Measurements from ENCODE around the gene TCF7L1. TPM values are rescaled to one million over a fixed set of nuclear protein-coding genes. Genes with fewer than 3 reads are reported as not detected.
"Not testable (repeated sequence)": the region's sequence is repeated elsewhere in the genome, so short reads cannot be mapped to it uniquely, and the experiment has no call there.

Gene TCF7L1
- total RNA-seq, 2 experiments from 2014 or later, result not detected

GRCh38 chr2:85116207-85116606 is 17.0 kb upstream of the TCF7L1 start:
- Histone ChIP-seq H3K4me2 (ENCODE audit: low read length) (no peak overlapping the region), H2AFZ (ENCODE audit: low read length) (no peak overlapping the region), H4K20me1 (ENCODE audit: insufficient read depth, low read length) (no peaks in the 10 kb centered on the region), H3K9me2 (ENCODE audit: insufficient read depth, low read length) (no peaks in the 10 kb centered on the region), H3K79me2 (ENCODE audit: insufficient read depth, low read depth, low read length) (no peaks in the 10 kb centered on the region), H3K27ac (ENCODE audit: low read depth, low read length, poor library complexity, severe bottlenecking) (no peak overlapping the region), H3K4me3 (ENCODE audit: low read depth, low read length, poor library complexity, severe bottlenecking) (no peak overlapping the region), H3K36me3 (ENCODE audit: insufficient read depth, low read length) (no peaks in the 10 kb centered on the region), H3K9me3 (ENCODE audit: low read length) (no peaks in the 10 kb centered on the region), H3K4me1 (ENCODE audit: insufficient read depth, low read length, poor library complexity, severe bottlenecking) (no peaks in the 10 kb centered on the region)
- intact Hi-C loops (cut with micrococcal nuclease; ENCODE audit: unreplicated experiment), result no loop called here
- DNase-seq (ENCODE audit: low spot score), result no peak
- ChIA-PET POLR2A (interaction anchor here (0.7 kb wide), 1 partner anchor 156 kb away, joined by 3 read pairs; no protein-coding TSS in a partner anchor), CTCF (ENCODE audit: unreplicated experiment) (no interaction called here)
- TF ChIP-seq CTCF (conservative IDR thresholded peaks at IDR 0.05; ENCODE audit: low read length) (no peak), EZH2phosphoT487 (IDR thresholded peaks at IDR 0.05; ENCODE audit: borderline replicate concordance, low read depth, low read length) (no peak)
- BruUV-seq (replicated peaks), result no TSS peak

GRCh38 chr2:85119900-85120299 is 13.3 kb upstream of the TCF7L1 start:
- H4K20me1 ChIP-seq (ENCODE audit: insufficient read depth, low read length), result no peaks in the 10 kb centered on the region
- H3K79me2 ChIP-seq (ENCODE audit: insufficient read depth, low read depth, low read length), result no peaks in the 10 kb centered on the region
- H2AFZ ChIP-seq (ENCODE audit: low read length), result no peak overlapping the region
- H3K4me2 ChIP-seq (ENCODE audit: low read length), result no peak overlapping the region
- no TSS peak for BruUV-seq (replicated peaks)
- TF ChIP-seq CTCF (conservative IDR thresholded peaks at IDR 0.05; ENCODE audit: low read length) (no peak), EZH2phosphoT487 (IDR thresholded peaks at IDR 0.05; ENCODE audit: borderline replicate concordance, low read depth, low read length) (no peak)
- H3K27ac ChIP-seq (ENCODE audit: low read depth, low read length, poor library complexity, severe bottlenecking), result no peak overlapping the region
- no peaks in the 10 kb centered on the region for H3K9me2 ChIP-seq (ENCODE audit: insufficient read depth, low read length)
- intact Hi-C loops (cut with micrococcal nuclease; ENCODE audit: unreplicated experiment), result no loop called here
- no peaks in the 10 kb centered on the region for H3K36me3 ChIP-seq (ENCODE audit: insufficient read depth, low read length)
- H3K9me3 ChIP-seq (ENCODE audit: low read length), result no peaks in the 10 kb centered on the region
- H3K4me1 ChIP-seq (ENCODE audit: insufficient read depth, low read length, poor library complexity, severe bottlenecking), result no peaks in the 10 kb centered on the region
- ChIA-PET CTCF (ENCODE audit: unreplicated experiment) (no interaction called here), POLR2A (no interaction called here)
- no peak for DNase-seq (ENCODE audit: low spot score)
- H3K4me3 ChIP-seq (ENCODE audit: low read depth, low read length, poor library complexity, severe bottlenecking), result no peak overlapping the region

GRCh38 chr2:85120363-85120762 is 12.8 kb upstream of the TCF7L1 start:
- Histone ChIP-seq H3K9me3 (ENCODE audit: low read length) (no peaks in the 10 kb centered on the region), H2AFZ (ENCODE audit: low read length) (no peak overlapping the region), H3K4me3 (ENCODE audit: low read depth, low read length, poor library complexity, severe bottlenecking) (no peak overlapping the region), H3K36me3 (ENCODE audit: insufficient read depth, low read length) (no peaks in the 10 kb centered on the region), H4K20me1 (ENCODE audit: insufficient read depth, low read length) (no peaks in the 10 kb centered on the region), H3K79me2 (ENCODE audit: insufficient read depth, low read depth, low read length) (no peaks in the 10 kb centered on the region), H3K9me2 (ENCODE audit: insufficient read depth, low read length) (no peaks in the 10 kb centered on the region), H3K4me2 (ENCODE audit: low read length) (no peak overlapping the region), H3K4me1 (ENCODE audit: insufficient read depth, low read length, poor library complexity, severe bottlenecking) (no peaks in the 10 kb centered on the region), H3K27ac (ENCODE audit: low read depth, low read length, poor library complexity, severe bottlenecking) (no peak overlapping the region)
- ChIA-PET POLR2A (no interaction called here), CTCF (ENCODE audit: unreplicated experiment) (no interaction called here)
- BruUV-seq (replicated peaks), result no TSS peak
- TF ChIP-seq CTCF (conservative IDR thresholded peaks at IDR 0.05; ENCODE audit: low read length), result no peak
- TF ChIP-seq EZH2phosphoT487 (IDR thresholded peaks at IDR 0.05; ENCODE audit: borderline replicate concordance, low read depth, low read length), result no peak
- DNase-seq (ENCODE audit: low spot score), result no peak
- intact Hi-C loops (cut with micrococcal nuclease; ENCODE audit: unreplicated experiment), result no loop called here

- POLR2A ChIA-PET, result interaction anchor here (0.7 kb wide), 1 partner anchor 589 kb away, joined by 3 read pairs; no protein-coding TSS in a partner anchor
- H3K36me3 ChIP-seq (ENCODE audit: insufficient read depth, low read length); H3K27ac ChIP-seq (ENCODE audit: low read depth, low read length, poor library complexity, severe bottlenecking); H2AFZ ChIP-seq (ENCODE audit: low read length); H3K79me2 ChIP-seq (ENCODE audit: insufficient read depth, low read depth, low read length); H3K9me2 ChIP-seq (ENCODE audit: insufficient read depth, low read length); H4K20me1 ChIP-seq (ENCODE audit: insufficient read depth, low read length); BruUV-seq (replicated peaks); intact Hi-C loops (cut with micrococcal nuclease; ENCODE audit: unreplicated experiment); CTCF ChIA-PET (ENCODE audit: unreplicated experiment); H3K4me2 ChIP-seq (ENCODE audit: low read length); H3K4me3 ChIP-seq (ENCODE audit: low read depth, low read length, poor library complexity, severe bottlenecking); H3K4me1 ChIP-seq (ENCODE audit: insufficient read depth, low read length, poor library complexity, severe bottlenecking); H3K9me3 ChIP-seq (ENCODE audit: low read length); DNase-seq (ENCODE audit: low spot score): not testable (repeated sequence)
Observed at GRCh38 chr2:85126462-85126861, 6.7 kb upstream of the TCF7L1 start.

Measured in OCI-LY7 (cell line).